ENCODE measurements around the gene OR8G1.

DNA sequence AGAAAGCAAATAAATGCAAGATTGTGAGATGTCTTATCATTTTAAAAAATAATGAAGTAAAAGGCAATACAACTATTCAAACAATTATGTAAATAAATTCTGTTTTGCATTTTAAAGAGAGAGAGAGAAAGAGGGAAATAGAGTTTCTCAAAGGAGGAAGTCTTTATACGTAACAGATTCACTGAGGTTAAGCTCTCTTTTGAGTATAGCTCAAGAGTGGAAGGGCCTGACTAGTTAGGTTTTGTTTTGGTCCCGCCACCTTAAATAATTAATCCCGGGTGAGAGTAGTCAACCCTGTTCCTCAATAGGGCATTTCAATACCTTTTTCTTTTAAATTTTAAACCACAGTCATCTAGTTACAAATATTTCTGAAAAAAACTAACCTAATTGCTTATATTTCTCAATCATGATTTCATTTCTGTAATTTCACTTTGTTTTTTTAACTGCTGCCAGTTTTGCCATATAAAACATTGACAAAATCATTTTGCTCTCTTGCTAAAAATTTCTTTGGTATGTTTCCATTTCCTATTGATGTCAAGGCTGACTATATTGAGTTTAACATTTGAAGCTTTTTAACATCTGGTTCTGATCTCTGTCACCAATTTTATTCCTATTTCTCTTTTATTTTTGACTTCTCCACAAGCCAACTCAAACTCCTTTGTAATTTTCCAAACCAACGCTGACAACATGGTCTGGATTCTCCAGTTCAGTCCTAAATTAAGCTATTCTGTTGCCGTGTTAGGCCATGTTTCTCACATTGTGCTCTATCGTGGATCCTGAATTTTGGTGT lies 47.5 kb upstream of the OR8G1 start:
- TF ChIP-seq CTCF (conservative IDR thresholded peaks at IDR 0.05; ENCODE audit: low read length): no peak
- no peak for TF ChIP-seq EZH2phosphoT487 (IDR thresholded peaks at IDR 0.05; ENCODE audit: borderline replicate concordance, low read depth, low read length)
